NCI-H2029 (cell line): Measurements from ENCODE around the gene PGM3.
A peak's percentile ranks its signal among the peaks of the same experiment; 100 is the strongest.
"Not testable (repeated sequence)": the region's sequence is repeated elsewhere in the genome, so short reads cannot be mapped to it uniquely, and the experiment has no call there.

Source experiments
- DNase-seq: peaks from one replicate; lab custom pipeline; 2025; lab: John Stamatoyannopoulos, UW

PGM3 gene, protein sequence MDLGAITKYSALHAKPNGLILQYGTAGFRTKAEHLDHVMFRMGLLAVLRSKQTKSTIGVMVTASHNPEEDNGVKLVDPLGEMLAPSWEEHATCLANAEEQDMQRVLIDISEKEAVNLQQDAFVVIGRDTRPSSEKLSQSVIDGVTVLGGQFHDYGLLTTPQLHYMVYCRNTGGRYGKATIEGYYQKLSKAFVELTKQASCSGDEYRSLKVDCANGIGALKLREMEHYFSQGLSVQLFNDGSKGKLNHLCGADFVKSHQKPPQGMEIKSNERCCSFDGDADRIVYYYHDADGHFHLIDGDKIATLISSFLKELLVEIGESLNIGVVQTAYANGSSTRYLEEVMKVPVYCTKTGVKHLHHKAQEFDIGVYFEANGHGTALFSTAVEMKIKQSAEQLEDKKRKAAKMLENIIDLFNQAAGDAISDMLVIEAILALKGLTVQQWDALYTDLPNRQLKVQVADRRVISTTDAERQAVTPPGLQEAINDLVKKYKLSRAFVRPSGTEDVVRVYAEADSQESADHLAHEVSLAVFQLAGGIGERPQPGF

DNA sequence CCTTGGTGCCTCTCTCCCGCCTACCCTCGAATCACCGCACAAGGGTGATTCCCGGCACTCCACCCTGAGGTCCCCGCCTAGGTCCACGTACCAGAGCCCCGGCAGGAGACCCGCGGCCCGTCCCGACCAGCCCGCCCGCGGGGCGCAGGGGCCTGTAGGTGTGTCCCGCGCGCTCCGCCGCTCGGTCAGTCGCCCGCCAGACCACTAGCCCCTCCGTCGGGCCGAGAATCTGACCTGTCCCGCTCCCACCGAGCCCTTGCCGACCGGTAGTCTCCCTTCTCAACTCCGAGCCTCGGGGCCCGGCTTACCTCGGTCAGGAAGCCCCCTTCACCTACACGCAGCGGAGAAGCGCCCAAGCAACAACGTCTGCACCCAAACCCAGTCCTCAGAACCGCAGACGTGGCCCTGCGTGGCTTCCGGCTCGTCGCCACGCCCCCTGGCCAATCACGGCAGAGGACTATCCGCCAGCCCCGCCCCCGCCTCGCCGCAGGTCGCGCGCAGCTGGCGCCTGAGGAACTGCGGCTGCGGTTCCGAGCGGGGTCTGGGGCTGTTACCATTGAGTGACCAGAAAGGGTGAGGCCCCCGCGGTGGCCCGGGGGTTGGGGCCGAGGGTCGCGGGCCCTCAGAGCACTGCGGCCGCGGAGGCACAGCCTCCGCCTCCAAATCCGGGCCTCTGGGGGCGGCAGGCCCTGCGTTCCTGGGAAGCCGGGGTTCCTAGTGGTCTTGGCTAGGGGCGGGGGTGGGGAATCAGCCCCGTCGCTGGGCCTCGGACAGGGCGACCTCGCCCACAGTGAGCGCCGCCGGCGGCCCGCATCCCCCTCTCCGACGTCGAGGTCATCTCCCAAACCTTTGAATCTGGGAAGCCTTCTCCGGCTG lies at the start of gene PGM3, which contains the start of gene RWDD2A:
Gene PGM3 (minus strand): TSS at position 395 of the 876 bp plus-strand sequence. CDS start 2,253 bp downstream, outside the sequence.
Gene RWDD2A (plus strand): TSS at position 487 of the 876 bp plus-strand sequence. CDS start 1,095 bp downstream, outside the sequence.
- DNase-seq = peak; percentile 73

DNA sequence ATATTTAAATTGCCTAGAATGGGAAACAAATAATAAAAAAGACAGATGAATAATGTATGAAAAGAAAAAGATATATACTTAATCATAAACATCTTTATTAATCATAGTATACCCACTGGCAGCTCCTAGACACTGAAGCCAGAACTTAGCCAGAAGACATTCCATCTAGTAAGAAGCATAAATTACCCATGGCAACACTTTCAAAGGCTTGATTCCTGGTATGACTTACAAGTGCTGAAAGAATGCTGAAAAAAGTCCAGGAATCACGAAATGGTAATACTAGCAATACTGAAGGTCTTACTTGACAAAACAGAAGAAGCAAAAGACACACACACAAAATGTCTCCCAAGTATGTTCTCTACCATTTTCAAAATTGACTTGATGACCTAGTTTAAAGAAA lies 38.1 kb upstream of the PGM3 start:
- DNase-seq = no peak

DNA sequence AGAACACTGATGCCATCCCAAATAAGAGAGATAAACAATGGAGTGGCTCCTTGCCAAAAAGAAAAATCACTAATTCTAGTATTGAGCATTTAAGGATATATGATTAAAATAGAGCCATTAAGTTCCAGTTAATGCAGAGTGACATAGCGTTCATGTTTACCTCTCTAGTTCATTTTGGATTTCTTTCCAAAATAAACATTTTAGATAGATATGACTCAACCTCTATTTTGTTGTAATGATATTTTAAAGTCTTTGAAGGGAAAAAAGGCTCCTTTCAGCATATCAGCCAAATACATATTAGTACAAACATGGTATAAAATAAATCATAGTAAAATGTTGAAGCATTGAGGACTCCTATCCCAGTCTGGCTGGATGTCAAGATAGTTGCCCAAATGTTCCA lies 33.5 kb upstream of the PGM3 start:
- no peak for DNase-seq

DNA sequence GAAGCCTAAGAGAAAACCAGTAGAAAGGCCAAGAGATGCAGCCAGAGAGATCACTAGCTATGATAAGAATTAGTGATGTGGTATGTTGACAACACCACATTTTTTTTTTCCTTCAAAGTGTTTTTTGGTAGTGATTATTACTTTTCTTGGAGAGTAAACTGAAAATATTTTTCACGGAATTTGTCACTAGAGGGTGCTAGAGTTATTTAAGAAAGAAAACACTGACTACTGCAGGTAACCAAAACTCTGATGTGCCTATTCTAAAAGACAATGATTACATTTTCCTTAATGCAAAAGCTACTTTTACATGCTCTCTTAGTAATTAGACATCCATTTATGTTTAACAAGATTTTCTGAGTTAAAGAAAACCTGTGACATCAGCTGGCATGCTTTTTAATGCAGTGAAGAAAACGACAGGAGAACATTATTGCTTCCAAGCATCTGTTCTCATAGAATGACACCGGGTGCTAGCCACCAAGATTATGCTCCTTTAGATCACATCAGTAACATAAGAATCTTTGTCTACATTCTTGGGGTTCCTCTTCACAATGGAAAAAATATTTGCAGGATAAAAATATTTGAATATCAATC lies 28.9 kb upstream of the PGM3 start:
- peak; percentile 7 for DNase-seq

DNA sequence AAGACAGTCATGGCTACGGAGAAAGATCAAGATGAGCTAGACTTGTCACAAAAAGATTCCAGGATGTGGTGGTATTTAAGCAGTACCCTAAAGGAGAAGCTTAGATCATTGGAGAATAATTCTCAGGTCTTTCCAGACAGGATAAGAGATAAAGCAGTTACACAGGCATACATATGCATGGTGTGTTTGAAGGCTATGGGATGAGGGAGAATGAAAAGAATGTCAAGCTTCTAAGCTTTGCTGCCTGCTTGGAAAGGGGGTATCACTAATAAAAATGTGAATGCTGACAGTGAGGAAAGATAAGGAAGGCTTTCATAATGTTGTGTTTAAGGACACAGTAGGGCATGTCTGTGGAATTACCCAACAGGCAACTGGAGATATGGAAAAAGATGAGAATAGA lies 28.2 kb upstream of the PGM3 start:
- DNase-seq = no peak

DNA sequence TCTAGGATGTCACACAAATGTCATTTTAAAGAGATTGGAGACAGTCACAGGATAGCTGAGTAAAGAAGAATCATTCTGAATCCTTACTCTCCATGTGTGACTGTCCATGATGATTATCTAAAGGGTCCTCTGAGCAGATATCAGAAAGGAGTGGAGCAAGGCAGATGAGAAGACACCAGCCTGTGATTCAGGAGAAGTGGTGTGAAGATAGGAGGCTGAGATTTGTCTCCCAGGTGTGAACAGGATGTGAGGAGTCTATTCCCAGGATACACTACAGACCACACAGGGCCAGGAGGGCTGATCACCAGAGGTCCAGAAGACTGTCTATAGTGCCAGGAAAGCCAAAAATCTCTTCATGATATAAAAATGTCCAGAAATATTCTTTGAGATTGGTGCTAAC lies 27.1 kb upstream of the PGM3 start:
- DNase-seq = no peak

DNA sequence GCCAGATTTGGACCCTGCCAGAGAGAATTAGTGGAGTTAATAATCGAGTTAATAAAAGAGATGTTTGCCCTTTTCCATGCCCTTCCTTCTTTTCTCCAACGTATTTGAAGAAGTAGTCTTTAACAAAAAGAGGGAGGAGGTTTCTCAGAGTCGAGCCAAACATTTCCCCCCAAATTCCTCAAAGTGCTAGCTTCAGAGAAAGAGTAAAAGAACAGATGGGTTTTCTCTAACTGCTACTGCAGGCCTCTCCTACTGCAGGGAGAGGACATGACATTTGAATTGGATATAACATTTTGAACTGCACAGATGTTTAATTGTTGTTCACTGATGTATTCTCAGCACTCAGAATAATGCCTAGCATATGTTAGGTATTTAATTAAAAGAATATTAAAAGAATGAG lies 25.6 kb upstream of the PGM3 start:
- no peak for DNase-seq

DNA sequence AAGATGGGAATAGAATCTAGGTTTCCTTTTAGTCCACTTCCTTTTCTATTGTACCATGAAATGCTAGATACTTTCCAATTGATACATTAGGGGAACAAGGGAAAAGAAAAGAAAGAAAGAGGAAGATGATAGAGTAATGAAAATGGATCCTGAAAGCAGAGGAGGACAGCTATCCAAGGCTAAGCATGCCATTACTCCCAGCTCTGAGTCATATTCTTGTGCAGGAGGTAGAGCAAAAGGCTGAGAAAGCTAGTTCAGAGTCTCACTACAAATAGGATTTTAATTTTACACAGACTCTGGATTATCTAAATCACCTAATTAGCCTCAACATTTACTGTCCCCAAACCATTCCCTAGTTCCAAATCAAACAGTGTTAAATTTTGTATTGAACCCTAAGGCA lies 23.7 kb upstream of the PGM3 start:
- no peak for DNase-seq

DNA sequence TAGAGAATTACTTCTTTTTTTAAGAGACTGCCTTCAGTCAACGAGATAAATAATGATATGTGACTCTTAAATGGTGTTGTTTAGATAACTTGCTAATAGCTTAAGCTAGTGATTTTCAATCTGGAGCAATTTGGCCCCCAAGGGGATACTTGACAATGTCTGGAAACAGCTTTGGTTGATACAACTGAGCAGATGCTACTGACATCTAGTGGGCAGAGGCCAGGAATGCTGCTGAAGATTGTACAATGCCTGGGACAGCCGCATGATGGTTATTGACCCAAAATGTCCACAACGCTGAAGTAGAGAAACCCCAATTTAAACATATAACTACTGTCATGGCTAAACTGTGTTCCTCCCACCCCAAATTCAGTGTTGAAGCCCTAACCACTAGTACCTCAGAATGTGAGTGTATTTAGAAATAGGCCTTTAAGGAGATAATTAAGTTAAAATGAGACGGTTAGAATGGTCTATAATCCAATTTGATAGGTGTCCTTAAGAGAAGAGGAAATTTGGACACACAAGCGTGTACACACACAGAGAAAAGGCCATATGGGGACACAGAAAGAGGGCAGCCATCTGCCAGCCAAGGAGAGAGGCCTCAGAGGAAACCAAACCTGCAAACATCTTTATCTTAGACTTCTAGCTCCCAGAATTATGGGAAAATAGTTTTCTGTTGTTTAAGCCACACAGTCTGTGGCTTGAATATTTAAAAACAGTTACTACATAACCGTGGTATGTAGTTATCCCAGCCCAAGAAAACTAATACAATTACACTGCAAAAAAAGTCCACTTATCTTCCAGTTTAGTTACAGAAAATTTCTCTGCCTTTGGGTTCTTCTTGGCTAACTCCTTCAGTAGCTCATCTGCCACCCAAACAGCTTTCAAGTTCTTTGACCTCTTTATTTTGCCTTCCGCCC lies 22.3 kb upstream of the PGM3 start:
- DNase-seq = peak; percentile 38

DNA sequence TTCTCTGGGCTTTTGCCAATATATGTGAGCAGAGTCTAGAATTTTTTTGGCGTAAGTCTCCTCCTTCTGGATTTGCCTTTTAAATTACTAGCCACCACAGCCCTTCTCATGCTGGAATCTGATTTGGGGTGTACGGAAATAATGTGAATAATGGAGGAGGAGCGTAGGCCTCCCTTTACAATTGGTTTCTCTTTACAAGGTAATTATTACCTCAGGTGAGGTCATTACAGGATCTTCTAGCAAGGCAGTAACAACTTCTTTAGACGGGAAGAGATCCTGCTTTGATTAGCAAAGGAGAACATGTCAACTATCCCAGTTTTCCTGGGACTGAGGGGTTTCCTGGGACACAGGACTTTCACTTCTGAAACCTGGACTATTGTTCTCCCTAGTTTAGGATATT lies 9.0 kb upstream of the PGM3 start:
- DNase-seq = no peak

DNA sequence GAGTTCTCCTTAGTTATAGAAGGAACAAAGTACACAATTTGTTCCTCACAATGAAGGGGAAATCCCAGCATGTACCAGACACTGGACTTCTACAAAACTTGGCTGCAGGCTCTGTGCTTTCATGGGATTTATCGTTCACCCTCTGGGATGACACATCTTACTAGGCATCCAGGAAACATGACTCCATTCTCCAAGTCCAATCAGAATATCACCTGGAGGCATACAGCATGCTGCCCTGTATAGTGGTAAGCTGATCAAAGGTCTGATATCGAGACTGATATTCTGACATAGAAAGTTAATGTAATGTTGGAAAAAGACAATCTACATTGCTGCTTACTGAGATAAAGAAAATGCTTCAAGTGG lies 6.8 kb upstream of the PGM3 start:
- no peak for DNase-seq

DNA sequence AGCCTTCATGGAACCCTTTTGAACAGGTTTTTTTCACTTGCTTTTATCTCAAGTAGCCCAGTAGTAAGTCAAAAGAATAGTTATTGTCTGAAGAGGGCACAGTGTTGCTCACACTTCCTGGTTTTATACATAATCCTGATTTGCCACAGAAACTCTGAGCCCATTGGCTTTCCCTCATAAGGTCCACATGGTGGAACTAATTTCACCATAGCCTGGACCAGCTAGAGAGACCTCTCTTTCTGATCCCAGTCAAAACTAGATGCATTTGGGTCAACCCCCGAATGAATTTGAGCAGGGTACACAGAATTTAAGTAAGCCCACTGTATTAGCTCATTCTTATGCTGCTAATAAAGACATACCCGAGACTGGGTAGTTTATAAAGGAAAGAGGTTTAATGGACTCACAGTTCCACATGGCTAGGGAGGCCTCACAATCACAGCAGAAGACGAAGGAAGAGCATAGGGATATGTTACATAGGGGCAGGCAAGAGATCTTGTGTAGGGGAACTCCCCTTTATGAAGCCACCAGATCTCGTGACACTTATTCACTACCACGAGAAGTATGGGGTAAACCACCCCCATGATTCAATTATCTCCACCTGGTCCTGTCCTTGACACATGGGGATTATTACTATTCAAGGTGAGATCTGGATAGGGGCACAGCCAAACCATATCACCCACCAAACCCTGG lies 6.3 kb upstream of the PGM3 start:
- DNase-seq = no peak

DNA sequence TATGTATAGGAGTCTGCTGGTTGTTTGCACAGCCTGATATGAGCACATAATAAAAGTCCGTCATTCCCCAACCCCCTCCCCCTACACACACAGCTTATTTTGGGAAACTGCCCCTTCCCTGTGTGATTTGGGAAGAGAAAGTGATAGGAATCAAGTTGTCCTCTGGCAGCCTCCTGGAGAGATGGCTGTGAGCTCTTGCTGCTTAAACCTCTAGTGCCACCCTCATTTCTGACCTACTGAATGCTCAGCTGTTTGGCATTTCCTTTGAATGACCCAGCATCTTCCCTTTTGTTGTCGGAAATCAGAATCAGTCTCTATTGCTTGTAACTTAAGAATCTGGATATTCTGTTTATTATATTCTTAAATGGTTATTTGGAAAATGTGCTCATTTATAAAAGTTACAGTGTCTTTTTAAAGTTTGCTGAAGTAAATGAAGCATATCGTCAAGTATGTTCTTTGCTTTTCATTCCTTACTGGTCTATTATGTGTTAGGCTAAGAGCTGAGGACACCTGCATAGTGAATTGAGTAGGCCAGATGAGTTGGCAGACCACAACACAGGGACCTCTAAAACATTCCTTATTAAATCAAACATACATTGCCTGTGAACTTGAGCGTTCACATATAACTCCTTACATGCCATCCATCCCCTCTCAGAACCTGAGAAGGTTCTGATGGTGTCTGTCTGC lies 5.6 kb upstream of the PGM3 start:
- no peak for DNase-seq

DNA sequence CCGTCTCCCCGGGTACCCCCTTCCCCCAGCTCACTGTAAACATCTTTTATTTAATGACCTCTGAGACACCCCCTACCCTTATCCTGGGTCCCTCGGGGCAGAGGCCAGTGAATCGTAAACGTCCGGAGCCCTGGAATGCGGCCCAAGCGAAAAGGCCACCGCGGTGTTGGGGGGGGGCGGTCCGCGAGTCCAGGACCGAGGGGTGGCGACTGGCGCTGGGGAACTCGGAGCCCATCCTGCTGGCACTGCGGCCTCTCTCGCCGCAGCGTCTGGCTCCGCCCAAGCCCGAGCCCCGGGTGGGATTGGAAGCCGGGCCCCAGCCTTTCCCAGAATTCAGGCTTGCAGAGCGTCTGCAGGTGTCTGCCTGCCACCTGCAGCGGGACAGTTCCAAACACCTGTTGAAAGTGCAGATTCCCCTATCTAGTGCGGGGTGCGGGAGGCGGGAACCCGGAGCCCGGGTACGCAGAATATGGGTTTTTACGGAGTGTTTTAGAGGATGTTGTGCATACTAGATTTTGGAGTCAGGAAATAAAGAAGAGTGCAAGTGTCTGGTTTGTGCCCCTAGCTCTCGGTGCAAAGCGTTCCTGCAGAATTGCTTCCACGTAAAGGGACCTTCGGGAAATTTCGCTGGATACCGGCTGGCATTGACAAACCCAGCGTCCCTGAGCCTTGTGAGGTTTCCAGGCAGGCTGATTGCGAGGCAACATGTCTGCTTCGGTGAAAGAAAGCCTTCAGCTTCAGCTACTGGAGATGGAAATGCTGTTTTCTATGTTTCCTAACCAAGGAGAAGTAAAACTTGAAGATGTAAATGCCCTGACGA lies 892 bp upstream of the PGM3 start:
- no peak for DNase-seq

DNA sequence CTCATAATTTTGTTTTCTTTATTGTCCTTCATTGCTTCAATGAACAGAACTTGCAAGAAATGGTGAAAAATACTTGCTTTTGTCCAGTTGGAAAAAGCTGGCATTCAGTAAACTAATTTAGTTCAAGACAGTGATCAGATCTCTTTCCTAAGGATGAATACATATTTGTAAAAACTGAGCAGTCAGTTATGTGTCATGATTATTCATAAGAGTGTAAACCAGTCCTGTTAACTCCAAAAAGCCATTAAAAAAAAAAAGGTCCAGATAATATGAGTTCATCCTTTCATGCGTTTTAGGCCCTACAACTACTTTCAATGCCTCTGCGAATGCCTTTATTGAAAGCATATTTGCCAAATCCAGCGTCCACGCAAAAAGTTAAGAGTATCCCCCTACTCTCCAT lies 609 bp downstream of the PGM3 start:
- DNase-seq = no peak

DNA sequence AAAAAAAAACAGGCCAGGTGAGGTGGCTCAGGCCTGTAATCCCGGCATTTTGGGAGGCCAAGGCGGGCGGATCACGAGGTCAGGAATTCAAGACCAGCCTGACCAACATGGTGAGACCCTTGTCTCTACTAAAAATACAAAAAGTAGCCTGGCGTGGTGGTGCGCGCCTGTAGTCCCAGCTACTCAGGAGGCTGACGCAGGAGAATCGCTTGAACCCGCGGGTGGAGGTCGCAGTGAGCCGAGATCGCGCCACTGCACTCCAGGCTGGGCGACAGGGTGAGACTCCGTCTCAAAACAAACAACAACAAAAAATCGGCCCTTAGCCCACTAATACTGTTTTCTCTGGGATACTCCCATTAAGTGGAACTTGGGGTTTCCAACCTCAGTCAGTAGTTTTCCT lies 1.1 kb downstream of the PGM3 start:
- not testable (repeated sequence) for DNase-seq

DNA sequence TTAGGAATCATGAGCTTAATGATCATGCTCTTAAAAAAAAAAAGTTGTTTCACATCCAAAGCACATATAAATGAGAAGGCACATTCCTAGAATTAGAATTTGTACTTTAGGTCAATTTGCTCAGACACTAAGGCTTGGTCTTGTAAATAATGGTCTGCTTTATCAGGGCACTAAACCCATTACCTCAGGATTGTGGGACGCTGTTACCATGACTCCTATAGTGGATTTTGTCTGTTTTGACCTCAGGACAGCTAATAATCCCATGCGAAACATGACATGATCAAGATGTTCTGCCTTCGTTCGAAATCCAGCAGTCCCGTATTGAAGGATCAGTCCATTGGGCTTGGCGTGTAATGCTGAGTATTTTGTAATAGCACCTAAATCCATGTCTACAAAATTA lies 2.4 kb downstream of the PGM3 start:
- no peak for DNase-seq

DNA sequence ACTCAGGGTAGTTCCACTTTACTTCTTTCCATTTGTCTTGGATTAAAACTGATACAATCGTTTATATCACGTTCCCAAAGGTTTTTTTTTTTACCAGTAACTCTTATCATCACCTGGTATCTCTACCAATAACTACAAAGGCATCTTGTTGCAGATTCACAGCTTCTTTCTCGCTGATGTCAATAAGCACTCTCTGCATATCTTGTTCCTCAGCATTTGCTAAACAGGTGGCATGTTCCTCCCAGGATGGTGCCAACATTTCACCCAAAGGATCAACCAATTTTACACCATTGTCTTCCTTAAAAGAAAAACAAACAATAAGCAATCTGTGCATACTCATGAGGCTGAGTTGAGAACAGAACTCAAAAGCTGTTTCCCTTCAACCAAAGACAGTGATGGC lies 4.6 kb downstream of the PGM3 start:
- DNase-seq = no peak

DNA sequence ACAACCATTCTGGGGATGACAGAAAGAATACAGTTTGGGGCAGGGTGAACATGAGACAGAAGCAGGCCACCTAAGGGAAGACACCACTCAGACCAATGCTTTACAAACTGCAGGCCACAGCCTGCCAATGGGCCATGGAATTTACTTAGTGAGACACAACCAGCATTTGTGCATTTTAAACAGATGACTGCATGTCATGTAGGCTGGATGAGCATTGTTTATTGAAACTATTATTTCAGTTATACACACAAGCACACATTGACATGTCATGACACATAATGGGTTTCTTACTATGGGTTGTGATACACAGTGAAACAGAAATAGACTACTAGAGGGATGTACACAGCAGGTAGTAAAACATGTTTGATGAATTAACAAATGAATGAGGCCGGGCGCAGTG lies 8.0 kb downstream of the PGM3 start:
- no peak for DNase-seq
